ENCODE results near the gene PDXK. TPM values are rescaled to one million over a fixed set of nuclear protein-coding genes. Genes with fewer than 3 reads are reported as not detected.
A peak's percentile ranks its signal among the peaks of the same experiment; 100 is the strongest.

PDXK gene
- total and polyA plus RNA-seq, 3 experiments from 2014 or later: 38.3 to 96.7 (median 96.3) TPM

DNA sequence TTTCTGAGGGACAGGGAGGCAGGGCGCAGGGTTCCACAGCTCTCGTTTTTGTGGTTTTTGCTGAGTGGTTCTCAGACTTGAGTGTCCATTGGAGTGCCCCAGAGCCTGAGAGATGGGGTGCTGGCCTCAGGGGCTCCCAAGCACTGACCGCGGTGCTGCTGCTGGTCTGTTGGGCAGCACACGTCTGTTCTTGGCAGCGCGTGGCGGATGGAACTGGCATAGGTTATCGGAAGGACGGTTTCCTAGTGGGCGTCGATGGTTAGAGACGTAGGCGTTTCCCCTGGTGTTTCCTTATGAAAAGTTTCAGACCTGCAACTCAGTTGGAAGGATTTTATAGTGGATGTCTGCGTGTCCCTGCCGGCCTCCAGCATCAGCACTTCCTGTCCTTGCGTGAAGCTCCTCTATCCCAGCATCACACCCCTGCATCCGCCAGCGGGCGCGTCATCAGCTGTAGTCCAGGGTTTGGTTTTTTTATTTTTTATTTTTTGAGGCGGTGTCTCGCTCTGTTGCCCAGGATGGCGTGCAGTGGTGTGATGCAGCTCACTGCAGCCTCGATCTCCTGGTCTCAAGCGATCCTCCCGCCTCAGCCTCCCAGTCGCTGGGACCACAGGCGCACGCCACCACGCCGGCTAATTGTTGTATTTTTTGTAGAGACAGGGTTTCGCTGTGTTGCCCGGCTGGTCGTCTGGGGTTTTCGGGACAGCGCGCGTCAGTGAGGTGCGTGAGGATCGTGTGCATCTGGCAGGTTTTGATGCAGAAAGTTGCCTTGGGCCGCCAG is 82.3 kb downstream of the PDXK start:
- no peaks in the 10 kb centered on the region for H3K27me3 ChIP-seq (ENCODE audit: insufficient read depth, low read length, poor library complexity, severe bottlenecking)
- Mint-ChIP-seq H3K9me3 (no peaks in the 10 kb centered on the region), H3K27ac (peak overlapping the region in 1 of 8 donors; percentile 50), H3K27me3 (peaks cover 0 to 1% of the 10 kb centered on the region in 2 donors), H3K4me1 (no peaks in the 10 kb centered on the region), H3K36me3 (peaks cover 0 to 83% (median 5%) of the 10 kb centered on the region in 3 donors), H3K4me3 (no peak overlapping the region)
- CTCF ChIA-PET: interaction anchor here (1.3 kb wide), 1 partner anchor 139 kb away, joined by 4 read pairs; no protein-coding TSS in a partner anchor
- no peak overlapping the region for H3K4me3 ChIP-seq (ENCODE audit: low read length)
- no peaks in the 10 kb centered on the region for H3K4me1 ChIP-seq (ENCODE audit: insufficient read depth, low read length)
- no peak overlapping the region for H3K27ac ChIP-seq (ENCODE audit: low read depth, low read length)
- DNase-seq: no peak
- POLR2A ChIA-PET: no interaction called here
- peaks cover 32% of the 10 kb centered on the region for H3K36me3 ChIP-seq (ENCODE audit: insufficient read depth, low read length)
- no peaks in the 10 kb centered on the region for H3K9me3 ChIP-seq (ENCODE audit: low read length)

DNA sequence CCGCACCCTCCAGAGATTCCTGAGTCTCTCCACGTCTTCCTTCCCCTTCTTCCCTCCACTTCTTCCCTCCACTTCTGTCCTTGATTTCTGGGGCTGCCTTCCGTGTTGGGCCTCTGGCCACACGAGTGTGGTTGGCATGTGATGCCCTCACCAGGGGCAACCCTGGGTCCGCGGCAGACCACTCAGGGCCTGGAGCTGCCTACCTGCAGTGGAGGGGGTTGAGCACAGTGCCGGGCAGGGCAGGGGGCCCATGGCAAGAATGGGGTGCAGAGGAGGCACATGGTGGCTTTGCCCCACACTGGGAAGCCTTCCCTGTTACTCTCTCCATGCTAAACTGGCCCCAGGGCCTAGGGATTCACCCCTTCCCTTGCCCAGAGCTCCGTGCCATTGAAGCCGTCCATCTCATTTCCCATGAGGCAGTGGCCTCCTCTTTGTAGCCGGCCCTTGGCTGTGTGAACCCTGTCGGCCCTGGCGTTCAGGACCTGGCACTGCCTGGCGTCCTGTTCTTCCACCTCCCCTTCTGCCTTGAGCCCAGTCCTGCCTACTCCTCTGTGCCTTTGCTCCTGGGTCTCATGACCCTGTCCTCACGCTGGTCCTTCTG is 83.9 kb downstream of the PDXK start:
- POLR2A ChIA-PET: no interaction called here
- CTCF ChIA-PET: no interaction called here
- no peak overlapping the region for H3K4me3 Mint-ChIP-seq
- no peak for DNase-seq
- H3K36me3 Mint-ChIP-seq: peaks cover 0 to 68% (median 5%) of the 10 kb centered on the region in 3 donors
- no peak overlapping the region for H3K27ac Mint-ChIP-seq
- H3K27ac ChIP-seq (ENCODE audit: low read depth, low read length): no peak overlapping the region
- no peaks in the 10 kb centered on the region for H3K27me3 ChIP-seq (ENCODE audit: insufficient read depth, low read length, poor library complexity, severe bottlenecking)
- peaks cover 0 to 1% of the 10 kb centered on the region in 2 donors for H3K27me3 Mint-ChIP-seq
- H3K9me3 Mint-ChIP-seq: no peaks in the 10 kb centered on the region
- H3K4me1 Mint-ChIP-seq: no peaks in the 10 kb centered on the region
- no peak overlapping the region for H3K4me3 ChIP-seq (ENCODE audit: low read length)
- no peaks in the 10 kb centered on the region for H3K4me1 ChIP-seq (ENCODE audit: insufficient read depth, low read length)
- H3K36me3 ChIP-seq (ENCODE audit: insufficient read depth, low read length): peaks cover 18% of the 10 kb centered on the region
- no peaks in the 10 kb centered on the region for H3K9me3 ChIP-seq (ENCODE audit: low read length)

DNA sequence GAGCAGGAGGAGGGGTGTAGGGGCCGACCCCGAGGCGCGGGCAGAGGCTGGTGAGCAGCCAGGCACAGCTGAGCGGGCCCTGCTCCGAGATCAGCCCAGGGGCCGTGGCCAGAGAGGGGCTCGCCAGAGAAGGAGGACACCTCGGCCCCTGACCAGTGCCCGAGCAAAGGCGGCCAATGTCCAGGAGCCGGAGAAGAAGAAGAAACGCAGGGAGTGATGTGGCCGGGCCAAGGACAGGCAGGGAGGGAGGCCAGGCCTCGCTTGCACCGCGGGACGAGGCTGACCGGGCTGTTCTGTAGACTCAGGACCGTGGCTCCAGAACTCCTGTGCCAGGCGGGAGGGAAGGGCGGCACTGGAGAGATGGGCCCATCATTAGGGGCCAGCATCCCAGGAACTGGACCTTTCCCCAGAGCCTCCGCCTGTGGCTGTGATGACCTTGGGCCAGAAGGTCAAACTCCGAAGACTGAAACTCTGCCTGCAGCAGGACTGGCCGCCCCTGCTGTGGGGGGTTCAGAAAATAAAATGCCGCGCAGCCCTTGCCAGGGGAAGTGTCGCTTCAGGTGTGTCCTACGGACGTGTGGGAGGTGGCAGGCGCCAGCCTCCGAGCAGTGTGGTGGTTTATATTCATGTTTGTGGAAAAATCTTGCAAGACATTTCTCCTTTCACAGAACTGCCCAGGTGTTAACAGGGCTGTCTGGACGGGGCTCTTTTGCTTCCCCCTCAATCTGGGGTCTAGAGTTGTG is 84.8 kb downstream of the PDXK start:
- no peak overlapping the region for H3K4me3 Mint-ChIP-seq
- no peak for DNase-seq
- H3K36me3 Mint-ChIP-seq: peaks cover 0 to 59% (median 5%) of the 10 kb centered on the region in 3 donors
- Histone ChIP-seq H3K9me3 (ENCODE audit: low read length) (no peaks in the 10 kb centered on the region), H3K4me1 (ENCODE audit: insufficient read depth, low read length) (no peaks in the 10 kb centered on the region), H3K36me3 (ENCODE audit: insufficient read depth, low read length) (peaks cover 12% of the 10 kb centered on the region), H3K27ac (ENCODE audit: low read depth, low read length) (no peak overlapping the region), H3K27me3 (ENCODE audit: insufficient read depth, low read length, poor library complexity, severe bottlenecking) (no peaks in the 10 kb centered on the region), H3K4me3 (ENCODE audit: low read length) (no peak overlapping the region)
- H3K27ac Mint-ChIP-seq: peak overlapping the region in 1 of 8 donors; percentile 29
- POLR2A ChIA-PET: no interaction called here
- CTCF ChIA-PET: no interaction called here
- no peaks in the 10 kb centered on the region for H3K9me3 Mint-ChIP-seq
- peaks cover 0 to 1% of the 10 kb centered on the region in 2 donors for H3K27me3 Mint-ChIP-seq
- H3K4me1 Mint-ChIP-seq: no peaks in the 10 kb centered on the region

DNA sequence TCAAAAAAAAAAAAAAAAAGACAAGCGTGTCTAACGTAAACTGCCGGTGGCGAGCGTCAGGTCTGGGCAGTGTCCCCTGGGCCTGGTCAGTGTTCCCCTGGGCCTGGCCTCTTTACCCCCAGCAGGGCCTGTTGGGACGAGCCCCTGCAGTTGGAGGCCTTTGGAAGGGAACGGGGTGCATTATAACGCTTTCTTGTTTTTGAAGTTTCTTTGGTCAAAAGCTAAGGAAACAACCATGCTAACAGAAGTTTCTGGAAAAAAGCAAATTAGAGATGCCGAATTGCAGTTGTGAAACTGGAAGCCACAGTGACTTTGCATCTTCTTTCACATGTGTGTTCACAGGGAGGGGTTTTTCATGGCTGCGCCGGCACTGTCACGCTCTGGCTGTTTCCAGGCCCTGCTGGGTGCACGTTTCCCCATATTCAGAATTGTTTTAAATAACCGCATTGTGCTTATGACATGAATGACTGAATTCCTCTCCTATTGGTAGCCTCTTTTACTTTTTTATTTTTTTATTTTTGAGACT is 86.4 kb downstream of the PDXK start:
- Histone ChIP-seq H3K4me1 (ENCODE audit: insufficient read depth, low read length) (no peaks in the 10 kb centered on the region), H3K9me3 (ENCODE audit: low read length) (no peaks in the 10 kb centered on the region), H3K36me3 (ENCODE audit: insufficient read depth, low read length) (peaks cover 5% of the 10 kb centered on the region), H3K4me3 (ENCODE audit: low read length) (no peak overlapping the region), H3K27ac (ENCODE audit: low read depth, low read length) (no peak overlapping the region), H3K27me3 (ENCODE audit: insufficient read depth, low read length, poor library complexity, severe bottlenecking) (no peaks in the 10 kb centered on the region)
- Mint-ChIP-seq H3K9me3 (no peaks in the 10 kb centered on the region), H3K36me3 (peaks cover 0 to 44% (median 5%) of the 10 kb centered on the region in 3 donors), H3K27ac (peak overlapping the region in 1 of 8 donors; percentile 15), H3K27me3 (peaks cover 0 to 1% of the 10 kb centered on the region in 2 donors), H3K4me3 (no peak overlapping the region), H3K4me1 (no peaks in the 10 kb centered on the region)
- no peak for DNase-seq
- ChIA-PET CTCF (no interaction called here), POLR2A (no interaction called here)

DNA sequence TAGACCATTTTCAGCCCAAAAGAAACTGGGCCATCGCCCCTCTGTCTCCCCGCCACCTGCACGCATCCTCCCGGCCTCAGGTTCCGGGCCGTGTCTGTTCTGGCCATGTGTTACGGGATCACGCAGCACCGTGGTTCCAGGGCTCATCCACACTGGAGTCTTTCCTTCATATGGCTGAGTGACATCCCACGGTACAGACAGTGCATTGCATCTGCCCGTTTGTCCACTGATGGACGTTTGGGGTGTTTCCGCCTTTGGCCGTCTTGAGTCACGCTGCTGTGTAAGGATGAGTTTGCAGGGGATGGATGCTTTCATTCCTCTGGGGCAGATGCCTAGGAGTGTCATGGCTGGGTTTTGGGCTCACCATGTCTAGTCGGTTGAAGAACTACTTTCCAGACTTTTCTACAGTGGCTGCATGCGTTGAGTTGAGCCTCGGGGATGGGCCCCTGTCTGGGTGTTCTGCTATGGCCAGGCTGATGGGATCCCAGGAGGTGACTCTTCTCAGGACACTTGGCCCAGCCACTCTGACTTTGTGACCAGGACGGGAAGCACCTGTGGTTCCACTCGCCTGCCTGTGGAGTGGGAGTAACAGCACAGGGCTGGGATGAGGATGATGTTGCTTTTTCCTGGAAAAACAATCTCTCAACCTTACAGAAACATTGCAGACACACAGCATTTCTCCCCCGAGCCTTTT is 87.2 kb downstream of the PDXK start:
- Mint-ChIP-seq H3K27ac (peak overlapping the region in 3 of 8 donors; percentile 23 to 75 (median 55)), H3K36me3 (peaks cover 0 to 36% (median 1%) of the 10 kb centered on the region in 3 donors), H3K27me3 (peaks cover 0 to 1% of the 10 kb centered on the region in 2 donors), H3K9me3 (no peaks in the 10 kb centered on the region), H3K4me1 (peaks cover 3 to 6% (median 5%) of the 10 kb centered on the region in 3 donors), H3K4me3 (no peak overlapping the region)
- no peak for DNase-seq
- CTCF ChIA-PET: no interaction called here
- H3K27me3 ChIP-seq (ENCODE audit: insufficient read depth, low read length, poor library complexity, severe bottlenecking): no peaks in the 10 kb centered on the region
- H3K4me1 ChIP-seq (ENCODE audit: insufficient read depth, low read length): peaks cover 7% of the 10 kb centered on the region
- POLR2A ChIA-PET: no interaction called here
- H3K27ac ChIP-seq (ENCODE audit: low read depth, low read length): no peak overlapping the region
- H3K9me3 ChIP-seq (ENCODE audit: low read length): no peaks in the 10 kb centered on the region
- H3K36me3 ChIP-seq (ENCODE audit: insufficient read depth, low read length): peaks cover 5% of the 10 kb centered on the region
- H3K4me3 ChIP-seq (ENCODE audit: low read length): no peak overlapping the region

DNA sequence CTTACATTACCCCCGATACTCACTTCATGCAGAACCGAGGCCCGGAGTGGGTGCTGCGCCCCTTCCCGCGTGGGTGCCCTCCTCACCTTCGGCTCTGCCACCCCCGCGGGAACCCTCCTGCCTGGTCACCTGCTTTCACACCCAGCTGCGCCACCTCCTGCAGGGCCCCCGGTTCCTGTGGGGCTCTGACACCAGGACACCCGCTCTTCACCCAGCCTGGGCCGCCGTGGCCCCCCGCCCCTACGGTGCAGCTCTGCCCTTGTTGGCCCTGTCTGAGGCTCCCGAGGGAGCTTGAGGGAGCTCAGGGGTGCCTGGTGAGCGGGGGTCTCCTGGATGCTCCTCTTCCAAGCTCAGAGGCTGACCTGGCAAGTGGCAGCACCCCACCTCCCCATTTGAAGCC is 89.4 kb downstream of the PDXK start:
- Histone ChIP-seq H3K4me1 (ENCODE audit: insufficient read depth, low read length) (peaks cover 7% of the 10 kb centered on the region), H3K36me3 (ENCODE audit: insufficient read depth, low read length) (no peaks in the 10 kb centered on the region), H3K4me3 (ENCODE audit: low read length) (no peak overlapping the region), H3K9me3 (ENCODE audit: low read length) (no peaks in the 10 kb centered on the region), H3K27ac (ENCODE audit: low read depth, low read length) (no peak overlapping the region), H3K27me3 (ENCODE audit: insufficient read depth, low read length, poor library complexity, severe bottlenecking) (no peaks in the 10 kb centered on the region)
- peaks cover 3 to 8% (median 6%) of the 10 kb centered on the region in 3 donors for H3K4me1 Mint-ChIP-seq
- H3K27ac Mint-ChIP-seq: no peak overlapping the region
- ChIA-PET POLR2A (no interaction called here), CTCF (interaction anchor here (1.4 kb wide), 1 partner anchor 110 kb away, joined by 4 read pairs; no protein-coding TSS in a partner anchor)
- DNase-seq: no peak
- no peaks in the 10 kb centered on the region for H3K9me3 Mint-ChIP-seq
- H3K4me3 Mint-ChIP-seq: no peak overlapping the region
- H3K36me3 Mint-ChIP-seq: peaks cover 0 to 13% (median 0%) of the 10 kb centered on the region in 3 donors
- peaks cover 0 to 1% of the 10 kb centered on the region in 2 donors for H3K27me3 Mint-ChIP-seq

DNA sequence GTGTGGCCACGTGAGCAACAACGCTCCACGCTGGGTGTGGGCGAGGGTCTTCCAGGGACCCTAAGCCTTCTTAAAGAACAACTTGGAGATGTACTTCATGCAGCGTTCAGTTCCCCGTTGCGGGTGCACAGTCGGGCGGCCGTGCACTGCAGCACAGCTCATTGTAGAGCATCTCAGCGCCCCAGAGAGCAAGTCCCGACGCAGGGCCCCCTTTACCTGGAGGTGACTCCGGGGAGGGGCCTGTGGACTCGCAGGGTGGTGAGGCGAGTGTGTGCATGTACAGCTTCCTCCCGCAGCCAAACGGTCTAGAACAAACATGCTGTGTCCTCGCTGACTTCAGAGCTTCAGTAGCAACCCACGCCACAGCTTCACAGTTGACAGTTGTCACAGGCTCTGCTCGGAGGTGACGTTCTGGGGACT is 89.9 kb downstream of the PDXK start:
- no peaks in the 10 kb centered on the region for H3K9me3 ChIP-seq (ENCODE audit: low read length)
- no peak overlapping the region for H3K4me3 ChIP-seq (ENCODE audit: low read length)
- peaks cover 7% of the 10 kb centered on the region for H3K4me1 ChIP-seq (ENCODE audit: insufficient read depth, low read length)
- POLR2A ChIA-PET: no interaction called here
- no peak overlapping the region for H3K27ac Mint-ChIP-seq
- H3K4me3 Mint-ChIP-seq: no peak overlapping the region
- H3K9me3 Mint-ChIP-seq: no peaks in the 10 kb centered on the region
- H3K27me3 ChIP-seq (ENCODE audit: insufficient read depth, low read length, poor library complexity, severe bottlenecking): no peaks in the 10 kb centered on the region
- H3K4me1 Mint-ChIP-seq: peaks cover 3 to 8% (median 6%) of the 10 kb centered on the region in 3 donors
- peaks cover 0 to 9% (median 0%) of the 10 kb centered on the region in 3 donors for H3K36me3 Mint-ChIP-seq
- CTCF ChIA-PET: interaction anchor here (1.4 kb wide), 1 partner anchor 109 kb away, joined by 4 read pairs; no protein-coding TSS in a partner anchor
- no peak for DNase-seq
- no peaks in the 10 kb centered on the region for H3K36me3 ChIP-seq (ENCODE audit: insufficient read depth, low read length)
- no peak overlapping the region for H3K27ac ChIP-seq (ENCODE audit: low read depth, low read length)
- H3K27me3 Mint-ChIP-seq: peaks cover 0 to 1% of the 10 kb centered on the region in 2 donors

All from CD8-positive, alpha-beta memory T cell (primary cell).